SIG-M5 treated with dmso at 0.1 percent for 504 hours (cell line): ENCODE data around the gene FLRT2.

Experiments used
- DNase-seq: peaks from one replicate; lab custom pipeline; 2025; ENCODE audit not compliant: unreplicated experiment; lab: John Stamatoyannopoulos, UW

The FLRT2 gene

GRCh38 chr14:85625925-85626585 lies 96.1 kb downstream of the FLRT2 start:
- DNase-seq: no peak

- peak; percentile 6 for DNase-seq
Measured at GRCh38 chr14:85634205-85634604, 104.3 kb downstream of the FLRT2 start.

- DNase-seq: no peak
Measured at GRCh38 chr14:85644211-85644610, 114.3 kb downstream of the FLRT2 start.

DNA sequence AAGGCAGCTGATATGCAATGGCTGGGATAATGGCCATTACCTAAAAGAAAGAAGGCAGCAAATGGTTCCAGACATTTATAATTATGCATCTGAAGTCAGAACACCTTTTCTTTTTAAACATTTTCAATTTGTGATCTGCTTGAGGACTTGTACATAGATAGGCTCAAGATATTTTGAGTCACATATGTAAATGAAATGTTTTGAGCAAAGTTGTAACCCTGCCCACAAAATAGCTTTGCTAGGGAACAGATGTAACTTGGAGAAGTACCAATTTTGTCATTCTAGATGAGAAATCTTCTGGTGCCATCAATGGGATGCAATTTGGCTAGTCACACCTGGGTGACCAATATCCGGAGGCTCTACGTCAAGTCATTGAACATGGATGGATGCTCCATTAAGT lies 123.1 kb downstream of the FLRT2 start:
- DNase-seq: no peak

DNA sequence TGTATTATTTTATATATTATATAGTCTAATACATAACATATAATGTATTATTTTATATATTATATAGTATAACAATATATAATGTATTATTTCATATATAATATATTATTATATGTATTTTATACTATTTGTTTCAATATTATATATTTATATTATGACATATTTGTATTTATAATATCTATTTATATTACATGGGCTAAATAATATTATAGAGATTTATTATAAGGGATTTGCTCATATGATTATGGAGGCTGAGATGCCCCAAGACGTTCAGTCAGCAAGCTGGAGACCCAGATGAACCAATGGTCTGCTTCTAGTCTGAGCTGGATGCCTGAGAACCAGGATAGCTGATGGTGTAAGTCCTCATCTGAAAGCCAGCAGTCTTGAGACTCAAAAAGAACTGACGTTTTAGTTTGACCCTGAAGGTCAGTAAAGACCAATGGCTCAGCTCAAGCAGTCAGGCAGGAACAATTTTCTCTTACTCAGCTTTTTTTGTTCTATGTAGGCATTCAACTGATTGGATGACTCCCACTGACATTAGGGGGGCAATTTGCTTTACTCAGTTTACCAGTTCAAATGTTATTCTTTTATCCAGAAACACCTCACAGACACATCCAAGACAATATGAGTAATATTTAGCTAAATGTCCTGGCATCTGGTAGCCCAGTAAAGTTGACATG lies 130.4 kb downstream of the FLRT2 start:
- DNase-seq: no peak

GRCh38 chr14:85662096-85662495 lies 132.2 kb downstream of the FLRT2 start:
- DNase-seq: no peak

GRCh38 chr14:85663256-85663655 lies 133.3 kb downstream of the FLRT2 start:
- DNase-seq: no peak

DNA sequence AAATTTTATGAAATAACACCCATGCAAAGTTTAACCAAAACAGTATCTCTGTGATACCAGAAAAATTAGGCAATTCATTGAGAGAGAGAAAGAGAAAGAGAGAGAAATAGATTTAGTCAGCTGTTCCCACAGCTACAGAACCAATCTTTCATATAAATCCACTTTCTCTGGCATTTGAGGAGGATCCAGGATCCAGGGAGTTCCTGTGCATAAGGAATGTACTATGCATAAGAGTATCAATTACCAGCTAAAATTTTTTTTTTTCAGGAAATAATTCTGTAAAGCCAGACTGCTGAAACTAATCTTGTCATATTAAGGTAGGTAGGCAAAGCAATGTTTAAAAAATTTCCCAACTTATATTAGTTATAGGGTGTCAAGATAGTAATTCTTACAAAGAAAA lies 133.7 kb downstream of the FLRT2 start:
- no peak for DNase-seq

GRCh38 chr14:85675957-85676356 lies 146.0 kb downstream of the FLRT2 start:
- DNase-seq: no peak

GRCh38 chr14:85686908-85687307 lies 157.0 kb downstream of the FLRT2 start:
- no peak for DNase-seq

DNA sequence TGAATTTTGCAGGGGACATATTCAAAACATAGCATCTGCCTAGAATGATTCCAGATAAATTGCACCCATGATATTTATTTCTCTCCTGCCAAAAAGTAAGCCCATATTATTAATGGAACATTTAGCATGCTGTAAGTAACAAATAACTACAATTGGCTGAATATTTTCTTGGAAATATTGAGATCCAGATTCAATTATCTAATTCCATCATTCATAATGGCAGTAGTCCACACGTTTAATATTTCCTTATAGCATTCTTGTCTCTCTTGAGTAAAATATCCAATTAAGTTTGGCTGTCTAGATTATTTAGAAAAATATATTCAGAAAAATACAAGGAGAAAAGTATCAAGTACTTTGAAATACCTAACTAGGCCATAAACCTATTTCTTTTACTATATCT lies 157.5 kb downstream of the FLRT2 start:
- no peak for DNase-seq

DNA sequence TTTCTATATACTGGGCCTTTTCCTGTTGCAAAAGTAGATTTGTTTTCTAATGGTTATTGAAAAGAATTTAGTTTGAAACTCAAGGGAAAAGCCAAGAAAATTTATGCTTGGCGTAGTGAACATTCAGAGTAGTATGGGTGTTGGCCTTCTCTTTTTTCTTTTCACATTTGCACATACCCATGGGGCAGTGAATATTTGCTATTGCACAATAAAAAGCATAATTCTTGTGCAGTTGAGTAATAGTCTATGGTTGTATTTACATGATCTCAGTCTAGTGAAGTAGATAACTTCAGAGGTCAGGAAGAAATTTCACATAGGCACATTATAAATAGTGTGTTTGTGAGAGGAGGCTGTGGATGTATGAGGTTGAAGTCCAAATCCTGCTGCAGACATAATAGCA lies 158.1 kb downstream of the FLRT2 start:
- DNase-seq: peak; percentile 17

- no peak for DNase-seq
Measured at GRCh38 chr14:85695300-85695699, 165.4 kb downstream of the FLRT2 start.

DNA sequence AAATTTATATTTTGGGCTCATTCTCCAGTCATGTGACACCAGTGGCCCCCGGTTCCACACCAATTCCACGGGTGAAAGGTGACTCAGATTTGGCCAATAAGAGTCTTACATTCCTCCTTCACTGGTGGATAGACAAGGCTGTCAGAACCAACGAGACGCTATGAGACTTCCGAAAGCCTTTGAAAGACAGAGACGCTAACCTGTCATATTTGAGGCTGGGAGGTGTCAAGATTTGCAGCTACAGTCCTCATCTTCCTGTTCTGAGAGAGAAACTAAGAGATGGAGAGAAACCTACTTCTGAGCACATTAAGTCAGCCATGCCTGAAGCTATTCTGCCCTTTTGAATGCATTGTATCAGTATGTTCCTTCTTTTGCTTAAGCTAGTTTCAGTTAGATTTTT lies 171.2 kb downstream of the FLRT2 start:
- no peak for DNase-seq

- DNase-seq: peak; percentile 8
Measured at GRCh38 chr14:85701763-85702162, 171.8 kb downstream of the FLRT2 start.

- no peak for DNase-seq
Measured at GRCh38 chr14:85702191-85702590, 172.2 kb downstream of the FLRT2 start.

DNA sequence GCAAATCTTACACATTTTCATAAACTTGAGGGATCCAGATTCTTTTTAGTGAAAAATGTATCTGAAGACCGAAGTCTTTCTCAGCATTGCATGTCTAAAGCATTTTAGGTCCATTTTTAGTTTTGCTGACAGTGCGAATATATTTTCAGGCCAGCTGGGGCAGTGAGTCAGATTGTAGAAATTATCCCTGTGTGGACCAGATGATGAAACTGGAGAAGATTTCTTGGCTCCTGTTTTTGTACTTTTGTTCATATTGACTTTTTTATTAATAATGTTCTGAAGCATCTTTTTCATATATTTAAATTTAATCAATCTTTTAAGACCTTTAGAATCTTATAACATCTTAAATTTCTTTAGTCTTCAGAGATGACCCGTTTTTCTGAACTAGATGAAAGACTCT lies 173.1 kb downstream of the FLRT2 start:
- DNase-seq: no peak
